ENCODE results near the gene HNRNPM. TPM values are rescaled to one million over a fixed set of nuclear protein-coding genes. Genes with fewer than 3 reads are reported as not detected.

HNRNPM gene
- total and polyA plus RNA-seq, 3 donors from 2014 or later = 164 to 198 (median 177) TPM

- Histone ChIP-seq H3K9me3 (no peaks in the 10 kb centered on the region), H3K4me1 (peaks cover 8% of the 10 kb centered on the region), H3K27me3 (no peaks in the 10 kb centered on the region), H3K27ac (no peak overlapping the region), H3K36me3 (ENCODE audit: low read depth, missing control alignments) (no peaks in the 10 kb centered on the region), H3K4me3 (no peak overlapping the region)
- no peak for DNase-seq
- TF ChIP-seq POLR2A (IDR thresholded peaks at IDR 0.05) = no peak
- TF ChIP-seq CTCF (IDR thresholded peaks at IDR 0.05) = no peak
- WGBS, 2 donors = 38 to 53% methylated on average over 9 to 10 of the region's 10 CpGs
- intact Hi-C loops (cut with DNase I; ENCODE audit: low total_unique reads) = no loop called here
These were observed 73.0 kb downstream of the HNRNPM start for GRCh38 chr19:8517551-8518442.

GRCh38 chr19:8518536-8518935 lies 73.8 kb downstream of the HNRNPM start:
- no peak overlapping the region for H3K4me3 ChIP-seq
- no peak overlapping the region for H3K27ac ChIP-seq
- WGBS, 2 donors = 89 to 91% methylated on average over 11 of the region's 11 CpGs
- peaks cover under 1% of the 10 kb centered on the region for H3K4me1 ChIP-seq
- DNase-seq = no peak
- intact Hi-C loops (cut with DNase I; ENCODE audit: low total_unique reads) = no loop called here
- TF ChIP-seq POLR2A (IDR thresholded peaks at IDR 0.05) (no peak), CTCF (IDR thresholded peaks at IDR 0.05) (no peak)
- H3K36me3 ChIP-seq (ENCODE audit: low read depth, missing control alignments) = no peaks in the 10 kb centered on the region
- H3K9me3 ChIP-seq = no peaks in the 10 kb centered on the region
- no peaks in the 10 kb centered on the region for H3K27me3 ChIP-seq

GRCh38 chr19:8519388-8519787 lies 74.6 kb downstream of the HNRNPM start:
- TF ChIP-seq CTCF (IDR thresholded peaks at IDR 0.05) = no peak
- no peak for TF ChIP-seq POLR2A (IDR thresholded peaks at IDR 0.05)
- Histone ChIP-seq H3K27me3 (no peaks in the 10 kb centered on the region), H3K4me3 (no peak overlapping the region), H3K9me3 (no peaks in the 10 kb centered on the region), H3K4me1 (no peaks in the 10 kb centered on the region), H3K27ac (no peak overlapping the region), H3K36me3 (ENCODE audit: low read depth, missing control alignments) (no peaks in the 10 kb centered on the region)
- 96 to 97% methylated on average over 6 of the region's 6 CpGs for WGBS, 2 donors
- intact Hi-C loops (cut with DNase I; ENCODE audit: low total_unique reads) = no loop called here
- DNase-seq = no peak

GRCh38 chr19:8525401-8525684 lies 80.6 kb downstream of the HNRNPM start:
- intact Hi-C loops (cut with DNase I; ENCODE audit: low total_unique reads) = no loop called here

More at GRCh38 chr19:8525401-8525684, 80.6 kb downstream of the HNRNPM start:
- DNase-seq = no peak
- peak overlapping the region; percentile 29 to 74 for H3K4me3 ChIP-seq
- H3K36me3 ChIP-seq (ENCODE audit: low read depth, missing control alignments) = no peaks in the 10 kb centered on the region
- no peaks in the 10 kb centered on the region for H3K27me3 ChIP-seq
- 8 to 17% methylated on average over 12 to 15 of the region's 15 CpGs for WGBS, 2 donors
- peaks cover 6% of the 10 kb centered on the region for H3K4me1 ChIP-seq
- peak in 1 of 3 experiments; percentile 21 for TF ChIP-seq CTCF (IDR thresholded peaks at IDR 0.05)
- TF ChIP-seq POLR2A (IDR thresholded peaks at IDR 0.05) = no peak
- peak overlapping the region; percentile 6 to 81 for H3K27ac ChIP-seq
- H3K9me3 ChIP-seq = no peaks in the 10 kb centered on the region

Data from testis (tissue), 3 donors.